Measurements from ENCODE around the gene RSPH3.
"Not testable (repeated sequence)": the region's sequence is repeated elsewhere in the genome, so short reads cannot be mapped to it uniquely, and the experiment has no call there.

RSPH3 gene

DNA sequence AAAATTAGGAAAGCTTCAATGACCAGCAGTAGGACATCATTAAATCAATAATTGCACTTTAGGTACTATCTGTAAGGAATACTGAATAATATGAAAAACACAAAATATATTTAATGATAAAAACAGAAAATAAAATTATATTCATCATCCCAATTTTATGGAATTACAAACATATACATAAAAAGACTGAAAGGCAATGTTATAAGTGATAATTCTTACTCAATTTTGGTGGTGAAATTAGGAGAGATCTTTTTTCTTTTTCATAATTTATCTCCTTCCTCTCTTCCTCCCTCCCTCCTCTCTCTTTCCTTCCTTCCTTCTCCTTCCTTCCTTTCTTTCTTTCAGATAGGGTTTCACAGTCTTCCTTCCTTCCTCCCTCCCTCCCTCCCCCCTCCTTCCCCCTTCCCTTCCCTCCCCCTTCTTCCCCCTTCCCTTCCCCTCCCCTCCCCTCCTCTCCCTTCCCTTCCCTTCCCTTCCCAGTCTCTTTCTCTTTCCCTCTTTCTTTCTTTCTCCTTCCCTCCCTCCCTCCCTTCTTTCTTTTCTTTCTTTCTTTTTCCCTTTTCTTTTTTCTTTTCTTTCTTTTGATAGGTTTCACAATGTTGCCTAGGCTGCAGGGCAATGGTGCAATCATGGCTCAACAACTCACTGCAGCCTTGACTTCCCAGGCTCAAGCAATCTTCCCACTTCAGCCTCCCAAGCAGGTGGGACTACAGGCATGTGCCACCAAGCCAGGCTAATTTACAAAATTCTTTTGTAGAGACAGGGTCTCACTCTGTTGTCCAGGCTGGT is 36.8 kb downstream of the RSPH3 start:
- no peak overlapping the region for H3K27ac ChIP-seq (ENCODE audit: low read length)
- no peaks in the 10 kb centered on the region for H3K4me1 ChIP-seq (ENCODE audit: control insufficient read depth, low read depth, low read length)
- no peak overlapping the region for H3K9ac ChIP-seq (ENCODE audit: low read length)
- H3K4me3 ChIP-seq (ENCODE audit: low read length), result no peak overlapping the region
- H3K36me3 ChIP-seq (ENCODE audit: control insufficient read depth, low read depth, low read length), result no peaks in the 10 kb centered on the region
- no peaks in the 10 kb centered on the region for H3K9me3 ChIP-seq (ENCODE audit: control insufficient read depth, low read depth, low read length)
- H3K27me3 ChIP-seq (ENCODE audit: control insufficient read depth, insufficient read depth, low read length), result no peaks in the 10 kb centered on the region

DNA sequence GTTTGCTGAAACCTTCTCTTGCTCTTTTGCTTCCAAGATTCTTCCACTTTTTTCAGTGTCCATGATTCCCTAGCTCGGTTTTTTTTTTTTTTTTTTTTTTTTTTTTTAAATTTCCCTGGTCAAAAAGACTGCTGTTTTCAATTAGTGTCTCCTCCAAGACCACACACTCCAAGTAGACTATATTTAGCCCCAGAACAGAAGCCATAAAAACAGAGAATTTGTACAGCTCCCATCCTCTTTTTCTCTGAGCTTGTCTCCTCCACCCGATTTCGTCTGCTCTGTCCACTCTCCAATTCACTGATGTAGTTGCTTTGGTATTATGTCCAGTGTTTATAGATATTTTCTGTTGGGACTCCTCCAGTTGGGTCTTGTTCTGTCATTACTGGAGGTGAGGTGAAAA is 37.6 kb downstream of the RSPH3 start:
- H3K36me3 ChIP-seq (ENCODE audit: control insufficient read depth, low read depth, low read length), result no peaks in the 10 kb centered on the region
- H3K4me1 ChIP-seq (ENCODE audit: control insufficient read depth, low read depth, low read length), result no peaks in the 10 kb centered on the region
- no peak overlapping the region for H3K4me3 ChIP-seq (ENCODE audit: low read length)
- no peak overlapping the region for H3K9ac ChIP-seq (ENCODE audit: low read length)
- H3K27ac ChIP-seq (ENCODE audit: low read length), result no peak overlapping the region
- no peaks in the 10 kb centered on the region for H3K9me3 ChIP-seq (ENCODE audit: control insufficient read depth, low read depth, low read length)
- no peaks in the 10 kb centered on the region for H3K27me3 ChIP-seq (ENCODE audit: control insufficient read depth, insufficient read depth, low read length)

DNA sequence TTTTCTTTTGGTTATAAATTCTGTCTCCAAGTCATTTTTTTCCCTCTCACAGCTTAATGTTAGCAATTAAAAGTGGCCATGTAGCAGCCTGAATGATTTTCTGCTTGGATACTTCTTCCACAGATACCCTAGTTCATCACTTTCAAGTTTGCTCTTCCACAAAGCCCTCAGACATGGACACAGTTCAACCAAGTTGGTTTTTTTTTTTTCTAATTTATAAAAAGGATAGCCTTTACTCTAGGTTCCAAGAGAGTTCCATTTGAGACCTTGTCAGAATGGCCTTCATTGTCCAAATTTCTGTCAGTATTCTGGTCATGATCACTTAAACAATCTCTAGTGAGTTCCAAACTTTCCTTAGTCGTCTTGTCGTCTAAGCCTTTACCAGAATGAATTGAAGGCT is 40.0 kb downstream of the RSPH3 start:
- Histone ChIP-seq H3K4me3 (ENCODE audit: low read length) (no peak overlapping the region), H3K27me3 (ENCODE audit: control insufficient read depth, insufficient read depth, low read length) (no peaks in the 10 kb centered on the region), H3K27ac (ENCODE audit: low read length) (no peak overlapping the region), H3K9ac (ENCODE audit: low read length) (no peak overlapping the region), H3K36me3 (ENCODE audit: control insufficient read depth, low read depth, low read length) (no peaks in the 10 kb centered on the region), H3K9me3 (ENCODE audit: control insufficient read depth, low read depth, low read length) (no peaks in the 10 kb centered on the region), H3K4me1 (ENCODE audit: control insufficient read depth, low read depth, low read length) (no peaks in the 10 kb centered on the region)

DNA sequence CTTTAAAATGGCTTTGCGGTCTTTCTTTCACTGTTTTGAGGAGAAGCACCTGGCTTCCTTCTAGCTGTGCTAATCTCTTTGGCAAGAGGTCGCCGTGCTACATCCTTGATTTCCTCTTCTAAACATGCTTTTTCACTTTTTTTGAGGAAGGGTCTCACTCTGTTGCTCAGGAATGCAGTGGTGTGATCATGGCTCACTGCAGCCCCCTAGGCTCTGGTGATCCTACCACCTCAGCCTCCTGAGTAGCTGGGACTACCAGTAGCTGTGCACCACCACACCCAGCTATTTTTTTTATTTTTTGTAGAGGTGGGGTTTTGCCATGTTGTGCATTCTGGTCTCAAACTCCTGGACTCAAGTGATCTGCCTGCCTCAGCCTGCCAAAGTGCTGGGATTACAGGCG is 40.5 kb downstream of the RSPH3 start:
- Histone ChIP-seq H3K4me3 (ENCODE audit: low read length) (no peak overlapping the region), H3K27ac (ENCODE audit: low read length) (no peak overlapping the region), H3K36me3 (ENCODE audit: control insufficient read depth, low read depth, low read length) (no peaks in the 10 kb centered on the region), H3K27me3 (ENCODE audit: control insufficient read depth, insufficient read depth, low read length) (no peaks in the 10 kb centered on the region), H3K9ac (ENCODE audit: low read length) (no peak overlapping the region), H3K4me1 (ENCODE audit: control insufficient read depth, low read depth, low read length) (no peaks in the 10 kb centered on the region), H3K9me3 (ENCODE audit: control insufficient read depth, low read depth, low read length) (no peaks in the 10 kb centered on the region)

DNA sequence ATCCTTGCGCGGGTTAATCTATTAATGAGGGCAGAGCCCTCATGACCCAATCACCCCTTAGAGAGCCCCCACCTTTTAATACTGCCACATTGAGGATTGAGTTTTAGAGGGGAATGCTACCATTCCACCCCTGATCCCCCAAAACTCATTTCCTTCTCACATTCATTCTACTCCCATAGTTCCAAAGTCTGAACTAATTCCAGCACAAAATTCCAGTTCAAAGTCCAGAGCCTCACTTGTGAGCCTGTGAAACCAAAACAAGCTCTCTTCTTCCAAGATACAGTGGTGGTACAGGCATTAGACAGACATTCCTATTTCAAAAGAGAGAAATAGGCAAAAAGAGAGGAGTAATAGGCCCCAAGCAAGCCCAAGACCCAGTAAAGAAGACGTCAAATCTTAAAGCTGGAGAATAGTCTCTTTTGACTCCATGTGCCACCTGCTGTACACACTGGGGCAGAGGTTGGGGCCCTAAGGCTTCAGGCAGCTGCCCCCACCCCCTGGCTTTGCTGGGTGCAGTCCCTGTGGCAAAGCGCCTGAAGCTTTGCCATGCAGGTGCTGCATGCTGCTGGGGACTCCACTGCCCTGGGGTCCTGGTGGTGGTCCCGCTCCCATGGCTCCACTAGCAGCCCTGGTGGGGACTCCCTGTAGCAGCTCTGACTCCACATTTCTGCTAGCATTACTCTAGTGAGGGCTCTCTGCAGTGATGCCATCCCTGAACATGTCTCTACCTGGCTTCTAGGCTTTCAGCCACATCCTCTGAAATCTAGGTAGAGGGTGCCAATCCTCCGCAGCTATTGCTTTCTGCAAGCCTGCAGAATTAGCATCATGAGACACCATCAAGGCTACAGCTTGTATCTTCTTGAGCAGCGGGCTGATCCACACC is 41.3 kb downstream of the RSPH3 start:
- Histone ChIP-seq H3K27ac (ENCODE audit: low read length) (no peak overlapping the region), H3K36me3 (ENCODE audit: control insufficient read depth, low read depth, low read length) (no peaks in the 10 kb centered on the region), H3K27me3 (ENCODE audit: control insufficient read depth, insufficient read depth, low read length) (no peaks in the 10 kb centered on the region), H3K9me3 (ENCODE audit: control insufficient read depth, low read depth, low read length) (no peaks in the 10 kb centered on the region), H3K4me3 (ENCODE audit: low read length) (no peak overlapping the region), H3K4me1 (ENCODE audit: control insufficient read depth, low read depth, low read length) (no peaks in the 10 kb centered on the region), H3K9ac (ENCODE audit: low read length) (no peak overlapping the region)

DNA sequence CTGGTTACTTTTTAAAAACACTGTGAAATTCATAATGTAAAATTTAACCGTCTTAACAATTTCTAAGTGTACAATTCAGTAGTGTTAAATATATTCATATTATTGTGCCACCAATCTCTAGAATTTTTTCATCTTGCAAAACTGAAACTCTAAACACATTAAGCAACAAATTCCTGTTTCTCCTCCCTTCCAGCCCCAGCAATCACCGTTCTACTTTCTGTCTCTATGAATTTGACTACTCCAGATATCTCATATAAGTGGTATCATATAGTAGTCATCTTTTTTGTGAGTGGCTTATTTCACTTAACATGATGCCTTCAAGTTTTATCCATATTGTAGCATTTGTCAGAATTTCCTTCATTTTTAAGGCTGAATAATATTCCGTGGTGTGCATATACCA is 44.7 kb downstream of the RSPH3 start:
- H3K36me3 ChIP-seq (ENCODE audit: control insufficient read depth, low read depth, low read length), result no peaks in the 10 kb centered on the region

DNA sequence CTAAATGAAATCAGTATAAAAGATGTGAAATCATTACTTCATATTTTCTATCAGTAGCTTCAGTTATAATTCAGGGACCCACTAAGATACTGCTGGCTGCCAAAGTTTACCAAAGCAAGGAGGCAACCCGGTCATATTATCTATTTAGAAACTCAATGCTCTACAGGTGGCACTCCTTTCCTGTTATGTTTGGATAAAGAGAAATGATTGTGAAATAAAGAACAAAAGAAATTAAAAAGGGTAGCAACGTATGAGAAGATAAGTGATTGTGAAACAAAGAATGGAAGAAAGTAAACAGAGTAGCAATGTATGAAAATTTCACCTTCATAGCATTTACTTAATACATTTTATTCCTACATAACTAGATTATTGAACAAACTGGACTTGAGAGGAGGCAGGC is 45.2 kb downstream of the RSPH3 start:
- H3K9ac ChIP-seq (ENCODE audit: low read length), result no peak overlapping the region
- H3K4me3 ChIP-seq (ENCODE audit: low read length), result no peak overlapping the region
- H3K4me1 ChIP-seq (ENCODE audit: control insufficient read depth, low read depth, low read length), result no peaks in the 10 kb centered on the region
- no peaks in the 10 kb centered on the region for H3K36me3 ChIP-seq (ENCODE audit: control insufficient read depth, low read depth, low read length)
- H3K27me3 ChIP-seq (ENCODE audit: control insufficient read depth, insufficient read depth, low read length), result no peaks in the 10 kb centered on the region
- H3K27ac ChIP-seq (ENCODE audit: low read length), result no peak overlapping the region
- no peaks in the 10 kb centered on the region for H3K9me3 ChIP-seq (ENCODE audit: control insufficient read depth, low read depth, low read length)

More for the DNA sequence above, 44.7 kb downstream of the RSPH3 start:
- Histone ChIP-seq H3K4me1 (ENCODE audit: control insufficient read depth, low read depth, low read length) (no peaks in the 10 kb centered on the region), H3K9ac (ENCODE audit: low read length) (no peak overlapping the region), H3K9me3 (ENCODE audit: control insufficient read depth, low read depth, low read length) (no peaks in the 10 kb centered on the region), H3K27me3 (ENCODE audit: control insufficient read depth, insufficient read depth, low read length) (no peaks in the 10 kb centered on the region), H3K4me3 (ENCODE audit: low read length) (no peak overlapping the region), H3K27ac (ENCODE audit: low read length) (no peak overlapping the region)

DNA sequence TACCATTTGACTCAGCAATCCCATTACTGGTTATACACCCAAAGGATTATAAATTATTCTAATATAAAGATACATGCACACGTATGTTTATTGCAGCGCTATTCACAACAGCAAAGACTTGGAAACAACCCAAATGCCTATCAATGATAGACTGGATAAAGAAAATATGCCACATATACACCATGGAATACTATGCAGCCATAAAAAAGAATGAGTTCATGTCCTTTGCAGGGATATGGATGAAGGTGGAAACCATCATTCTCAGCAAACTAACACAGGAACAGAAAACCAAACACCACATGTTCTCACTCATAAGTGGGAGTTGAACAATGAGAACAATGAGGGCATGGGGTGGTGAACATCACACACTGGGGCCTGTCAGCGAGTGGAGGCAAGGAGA is 48.0 kb downstream of the RSPH3 start:
- not testable (repeated sequence) for H3K4me3 ChIP-seq (ENCODE audit: low read length); H3K36me3 ChIP-seq (ENCODE audit: control insufficient read depth, low read depth, low read length); H3K9me3 ChIP-seq (ENCODE audit: control insufficient read depth, low read depth, low read length)

DNA sequence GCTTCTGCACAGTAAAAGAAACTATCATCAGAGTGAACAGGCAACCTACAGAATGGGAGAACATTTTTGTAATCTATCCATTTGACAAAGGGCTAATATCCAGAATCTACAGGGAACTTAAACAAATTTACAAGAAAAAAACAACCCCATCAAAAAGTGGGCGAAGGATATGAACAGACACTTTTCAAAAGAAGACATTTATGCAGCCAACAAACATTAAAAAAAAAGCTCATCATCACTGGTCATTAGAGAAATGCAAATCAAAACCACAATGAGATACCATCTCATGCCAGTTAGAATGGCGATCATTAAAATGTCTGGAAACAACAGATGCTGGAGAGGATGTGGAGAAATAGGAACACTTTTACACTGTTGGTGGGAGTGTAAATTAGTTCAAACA is 48.4 kb downstream of the RSPH3 start:
- not testable (repeated sequence) for H3K4me1 ChIP-seq (ENCODE audit: control insufficient read depth, low read depth, low read length); H3K9ac ChIP-seq (ENCODE audit: low read length); H3K27me3 ChIP-seq (ENCODE audit: control insufficient read depth, insufficient read depth, low read length); H3K27ac ChIP-seq (ENCODE audit: low read length); H3K9me3 ChIP-seq (ENCODE audit: control insufficient read depth, low read depth, low read length); H3K36me3 ChIP-seq (ENCODE audit: control insufficient read depth, low read depth, low read length); H3K4me3 ChIP-seq (ENCODE audit: low read length)

More for the DNA sequence above, 48.0 kb downstream of the RSPH3 start:
- not testable (repeated sequence) for H3K27ac ChIP-seq (ENCODE audit: low read length); H3K4me1 ChIP-seq (ENCODE audit: control insufficient read depth, low read depth, low read length); H3K27me3 ChIP-seq (ENCODE audit: control insufficient read depth, insufficient read depth, low read length); H3K9ac ChIP-seq (ENCODE audit: low read length)

DNA sequence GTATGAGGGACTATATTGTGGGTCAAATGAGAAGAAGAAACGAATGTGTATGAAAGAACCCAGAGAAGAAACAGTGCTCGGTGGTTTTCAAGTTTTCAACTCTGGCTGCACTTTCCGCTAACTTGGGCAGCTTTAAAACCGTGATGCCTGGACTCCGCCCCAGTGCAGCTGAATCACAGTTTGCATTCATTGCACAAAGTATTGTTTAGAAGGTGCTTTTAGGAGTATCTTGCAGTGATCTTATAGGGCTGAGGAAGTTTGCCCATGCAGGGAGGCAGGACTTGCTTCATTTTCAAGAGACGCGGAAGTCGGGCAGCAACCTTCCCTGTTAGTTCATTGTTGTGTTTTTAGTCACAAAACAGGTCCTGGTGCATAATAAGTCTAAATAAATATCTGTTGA is 52.7 kb downstream of the RSPH3 start:
- no peaks in the 10 kb centered on the region for H3K27me3 ChIP-seq (ENCODE audit: control insufficient read depth, insufficient read depth, low read length)
- no peak overlapping the region for H3K9ac ChIP-seq (ENCODE audit: low read length)
- H3K27ac ChIP-seq (ENCODE audit: low read length), result no peak overlapping the region
- H3K4me3 ChIP-seq (ENCODE audit: low read length), result no peak overlapping the region
- no peaks in the 10 kb centered on the region for H3K4me1 ChIP-seq (ENCODE audit: control insufficient read depth, low read depth, low read length)
- H3K36me3 ChIP-seq (ENCODE audit: control insufficient read depth, low read depth, low read length), result no peaks in the 10 kb centered on the region
- no peaks in the 10 kb centered on the region for H3K9me3 ChIP-seq (ENCODE audit: control insufficient read depth, low read depth, low read length)

DNA sequence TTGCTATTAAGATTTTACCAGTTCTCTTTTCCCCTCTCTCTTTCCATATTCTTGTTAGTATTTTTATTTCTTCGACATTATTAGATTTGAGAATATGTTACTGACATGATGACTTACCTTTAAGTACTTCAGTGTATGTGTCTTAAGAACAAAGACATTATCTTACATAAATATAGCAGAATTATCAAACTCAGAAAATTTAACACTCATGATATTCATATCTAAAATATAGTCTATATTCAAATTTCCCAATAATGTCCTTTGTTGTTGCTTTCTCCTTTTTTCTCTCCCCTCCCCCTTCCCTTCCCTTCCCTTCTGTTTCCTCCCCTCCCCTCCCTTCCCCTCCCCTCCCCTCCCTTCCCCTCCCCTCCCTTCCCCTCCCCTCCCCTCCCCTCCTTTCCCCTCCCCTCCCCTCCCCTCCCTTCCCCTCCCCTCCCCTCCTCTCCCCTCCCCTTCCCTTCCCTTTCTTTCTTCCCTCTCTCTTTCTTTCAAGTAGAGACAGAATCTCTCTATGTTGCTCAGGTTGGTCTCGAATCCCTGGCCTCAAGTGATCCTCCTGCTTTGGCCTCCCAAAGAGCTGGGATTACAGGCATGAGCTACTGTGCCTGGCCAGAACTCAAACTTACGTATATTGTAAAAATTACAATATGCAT is 56.5 kb downstream of the RSPH3 start:
- H3K27me3 ChIP-seq (ENCODE audit: control insufficient read depth, insufficient read depth, low read length), result no peaks in the 10 kb centered on the region
- no peak overlapping the region for H3K27ac ChIP-seq (ENCODE audit: low read length)
- H3K9ac ChIP-seq (ENCODE audit: low read length), result no peak overlapping the region
- no peak overlapping the region for H3K4me3 ChIP-seq (ENCODE audit: low read length)
- H3K36me3 ChIP-seq (ENCODE audit: control insufficient read depth, low read depth, low read length), result no peaks in the 10 kb centered on the region
- H3K4me1 ChIP-seq (ENCODE audit: control insufficient read depth, low read depth, low read length), result no peaks in the 10 kb centered on the region
- H3K9me3 ChIP-seq (ENCODE audit: control insufficient read depth, low read depth, low read length), result no peaks in the 10 kb centered on the region
